HCT116 (cell line): ENCODE data around the gene CDR2L. TPM values are rescaled to one million over a fixed set of nuclear protein-coding genes. Genes with fewer than 3 reads are reported as not detected.

Experiments used
- ATAC-seq: fragments of 200-7000 bp; cut with Tn5 transposase; 2 replicates; pipeline ENCODE4 v1.9.1; 2020; ENCODE audit warnings: mild to moderate bottlenecking, moderate library complexity
- BruUV-seq: library from RNA; stranded (reverse); fragments of 400-500 nt; replicated peaks from 2 replicates; lab custom pipeline; 2021; lab: Mats Ljungman, UMichigan
- CTCF ChIA-PET: fragments of 300-600 bp; sonication (Branson Sonifier 250); formaldehyde crosslinking; loops from one replicate; lab custom pipeline; 2021; ENCODE audit warnings: antibody characterized with exemption; lab: Charles Lee
- POLR2A ChIA-PET: fragments of 300-600, 350-600 bp; sonication (Branson Sonifier 250); formaldehyde crosslinking; loops from one replicate; lab custom pipeline; 2021; ENCODE audit warnings: antibody characterized with exemption; lab: Charles Lee
- RAD21 ChIA-PET, 2 experiments: fragments of 300-600 bp; sonication (Branson Sonifier 250); formaldehyde crosslinking; loops; one replicate each; lab custom pipeline; 2023; ENCODE audit warnings: low total read pairs in 2 of 2; ENCODE audit not compliant: uncharacterized antibody in 2 of 2, unreplicated experiment in 2 of 2, low non-redundant PET in 1 of 2; lab: Charles Lee
- DNase-seq: peaks from one replicate; pipeline ENCODE4 v3.0.0-alpha.2; 2010; ENCODE audit warnings: low read depth, low spot score
- H2AFZ ChIP-seq: fragments of 200-600 bp; shearing (Covaris generic), sonication (generic); 2 replicates; pipeline ENCODE4 v1.6.1; 2017; ENCODE audit warnings: low read depth, mixed run types, mixed read lengths, antibody characterized with exemption, low read length; ENCODE audit not compliant: poor library complexity, severe bottlenecking
- H3K27ac ChIP-seq: 2 replicates; pipeline ENCODE4 v1.5.1; 2012; ENCODE audit warnings: low read depth, low read length
- H3K27me3 ChIP-seq: fragments of 200-600 bp; sonication (generic); 2 replicates; pipeline ENCODE4 v1.6.1; 2016; ENCODE audit warnings: mixed run types, low read length, mixed read lengths; ENCODE audit not compliant: insufficient read depth
- H3K36me3 ChIP-seq, 2 experiments: fragments of 200-500 bp in 1 of 2; fragments of 200-600 bp in 1 of 2; sonication (Bioruptor generic) in 1 of 2; sonication (generic) in 1 of 2; 2 replicates each; pipeline versions ENCODE4 v1.5.1 to v1.6.1; 2014 to 2016; ENCODE audit warnings: low read length in 2 of 2, inconsistent platforms in 1 of 2, mixed read lengths in 1 of 2, mixed run types in 1 of 2; ENCODE audit not compliant: insufficient read depth in 2 of 2, control insufficient read depth in 1 of 2
- H3K4me1 ChIP-seq, 2 experiments: fragments of 200-600 bp in 1 of 2; sonication (generic) in 1 of 2; 2 replicates each; pipeline versions ENCODE4 v1.5.1 to v1.6.1; 2012 to 2017; ENCODE audit warnings: low read length in 2 of 2, inconsistent platforms in 1 of 2, mild to moderate bottlenecking in 1 of 2, mixed read lengths in 1 of 2, mixed run types in 1 of 2, moderate library complexity in 1 of 2; ENCODE audit not compliant: insufficient read depth in 2 of 2, control insufficient read depth in 1 of 2
- H3K4me2 ChIP-seq: fragments of 200-600 bp; sonication (generic); 2 replicates; pipeline ENCODE4 v1.6.1; 2017; ENCODE audit warnings: mixed run types, low read length, mixed read lengths
- H3K4me3 ChIP-seq, 2 experiments: fragments of 200-600 bp in 1 of 2; sonication (generic) in 1 of 2; replicated peaks in 1 of 2; 2 replicates each; pipeline ENCODE4 v1.5.1; 2011 to 2016; ENCODE audit warnings: low read length in 2 of 2, control low read depth in 1 of 2, low read depth in 1 of 2, mild to moderate bottlenecking in 1 of 2, mixed read lengths in 1 of 2, mixed run types in 1 of 2
- H3K79me2 ChIP-seq: fragments of 200-600 bp; sonication (generic); 2 replicates; pipeline ENCODE4 v1.6.1; 2017; ENCODE audit warnings: mild to moderate bottlenecking, mixed run types, low read length, moderate library complexity, mixed read lengths; ENCODE audit not compliant: insufficient read depth
- H3K9ac ChIP-seq: fragments of 200-600 bp; sonication (generic); 2 replicates; pipeline ENCODE4 v1.6.1; 2016; ENCODE audit warnings: low read length, mixed read lengths
- H3K9me2 ChIP-seq: fragments of 200-600 bp; sonication (generic), shearing (Covaris generic); 2 replicates; pipeline ENCODE4 v1.6.1; 2017; ENCODE audit warnings: mixed run types, mild to moderate bottlenecking, moderate library complexity; ENCODE audit not compliant: insufficient read depth
- H3K9me3 ChIP-seq, 2 experiments: fragments of 200-500 bp in 1 of 2; fragments of 200-600 bp in 1 of 2; sonication (Bioruptor generic) in 1 of 2; sonication (generic) in 1 of 2; 2 replicates each; pipeline ENCODE4 v1.6.1; 2014 to 2017; ENCODE audit warnings: low read length in 2 of 2, mixed read lengths in 2 of 2, inconsistent platforms in 1 of 2, low read depth in 1 of 2, mild to moderate bottlenecking in 1 of 2, mixed run types in 1 of 2, moderate library complexity in 1 of 2; ENCODE audit not compliant: control insufficient read depth in 1 of 2, insufficient read depth in 1 of 2
- H4K20me1 ChIP-seq: fragments of 200-600 bp; sonication (generic), shearing (Covaris generic); 2 replicates; pipeline ENCODE4 v1.6.1; 2017; ENCODE audit warnings: mixed run types, mild to moderate bottlenecking, moderate library complexity; ENCODE audit not compliant: insufficient read depth
- CBX3 ChIP-seq: IDR thresholded peaks from 2 replicates; pipeline ENCODE4 v1.6.1; 2012; ENCODE audit warnings: low read depth
- CEBPB ChIP-seq: IDR thresholded peaks from 2 replicates; pipeline ENCODE4 v1.6.1; 2012; ENCODE audit warnings: low read depth
- EGR1 ChIP-seq: IDR thresholded peaks from 2 replicates; pipeline ENCODE4 v1.6.1; 2012; ENCODE audit warnings: low read depth
- ELF1 ChIP-seq: IDR thresholded peaks from 2 replicates; pipeline ENCODE4 v1.6.1; 2012; ENCODE audit warnings: low read depth, borderline replicate concordance
- EZH2 ChIP-seq: fragments of 200-600 bp; sonication (generic); IDR thresholded peaks from 2 replicates; pipeline ENCODE4 v1.6.1; 2017; ENCODE audit warnings: antibody characterized with exemption, mixed run types
- EZH2phosphoT487 ChIP-seq: fragments of 200-600 bp; IDR thresholded peaks from 2 replicates; pipeline ENCODE4 v1.6.1; 2018; ENCODE audit warnings: antibody characterized with exemption, borderline replicate concordance
- JUND ChIP-seq: IDR thresholded peaks from 2 replicates; pipeline ENCODE4 v1.6.1; 2012
- POLR2A ChIP-seq: IDR thresholded peaks from 2 replicates; pipeline ENCODE4 v1.7.0; 2011; ENCODE audit warnings: borderline replicate concordance; ENCODE audit not compliant: insufficient read depth, insufficient read length; ENCODE audit errors: extremely low read depth
- POLR2AphosphoS5 ChIP-seq: IDR thresholded peaks from 2 replicates; pipeline ENCODE4 v1.6.1; 2011; ENCODE audit warnings: mild to moderate bottlenecking, low read depth, low read length, moderate library complexity
- RAD21 ChIP-seq: IDR thresholded peaks from 2 replicates; pipeline ENCODE4 v1.6.1; 2012; ENCODE audit warnings: low read depth, mild to moderate bottlenecking
- SIN3A ChIP-seq: IDR thresholded peaks from 2 replicates; pipeline ENCODE4 v1.6.1; 2012; ENCODE audit warnings: low read depth
- SP1 ChIP-seq: IDR thresholded peaks from 2 replicates; pipeline ENCODE4 v1.6.1; 2012; ENCODE audit warnings: low read depth
- SRF ChIP-seq: IDR thresholded peaks from 2 replicates; pipeline ENCODE4 v1.6.1; 2012; ENCODE audit warnings: low read depth
- TCF7L2 ChIP-seq: IDR thresholded peaks from 2 replicates; pipeline ENCODE4 v1.7.0; 2011; ENCODE audit warnings: borderline replicate concordance, inconsistent platforms; ENCODE audit not compliant: insufficient read depth, insufficient read length; ENCODE audit errors: extremely low read depth
- YY1 ChIP-seq: IDR thresholded peaks from 2 replicates; pipeline ENCODE4 v1.6.1; 2011; ENCODE audit warnings: low read length, low read depth, moderate library complexity, mild to moderate bottlenecking; ENCODE audit not compliant: insufficient replicate concordance; ENCODE audit errors: extremely low read depth
- ZFX ChIP-seq: fragments of 450-650 bp; IDR thresholded peaks from 2 replicates; pipeline ENCODE4 v1.6.1; 2017
- ZNF274 ChIP-seq: fragments of 200-500 bp; sonication (Bioruptor generic); IDR thresholded peaks from 2 replicates; pipeline ENCODE4 v1.6.1; 2014; ENCODE audit warnings: mild to moderate bottlenecking, low read depth, low read length, inconsistent platforms
- intact Hi-C: fragments of 100-400 bp; cut with micrococcal nuclease; formaldehyde crosslinking; loops from 2 replicates; pipeline ENCODE4 v1.10.0; 2022
- total RNA-seq: library from RNA; stranded (reverse); gene quantifications from one replicate; pipeline ENCODE4 v1.2.1, GENCODE V29; 2021; ENCODE audit not compliant: unreplicated experiment
- TF ChIP-seq, protein P1 (sequence below): IDR thresholded peaks from 2 replicates; pipeline ENCODE4 v1.6.1; 2012; ENCODE audit warnings: low read depth
- TF ChIP-seq, protein P2 (sequence below): IDR thresholded peaks from 2 replicates; pipeline ENCODE4 v1.6.1; 2012
- TF ChIP-seq, protein P3 (sequence below): IDR thresholded peaks from 2 replicates; pipeline ENCODE4 v1.6.1; 2012

Gene CDR2L
- total RNA-seq, 1 experiment from 2014 or later: 26.5 TPM

DNA sequence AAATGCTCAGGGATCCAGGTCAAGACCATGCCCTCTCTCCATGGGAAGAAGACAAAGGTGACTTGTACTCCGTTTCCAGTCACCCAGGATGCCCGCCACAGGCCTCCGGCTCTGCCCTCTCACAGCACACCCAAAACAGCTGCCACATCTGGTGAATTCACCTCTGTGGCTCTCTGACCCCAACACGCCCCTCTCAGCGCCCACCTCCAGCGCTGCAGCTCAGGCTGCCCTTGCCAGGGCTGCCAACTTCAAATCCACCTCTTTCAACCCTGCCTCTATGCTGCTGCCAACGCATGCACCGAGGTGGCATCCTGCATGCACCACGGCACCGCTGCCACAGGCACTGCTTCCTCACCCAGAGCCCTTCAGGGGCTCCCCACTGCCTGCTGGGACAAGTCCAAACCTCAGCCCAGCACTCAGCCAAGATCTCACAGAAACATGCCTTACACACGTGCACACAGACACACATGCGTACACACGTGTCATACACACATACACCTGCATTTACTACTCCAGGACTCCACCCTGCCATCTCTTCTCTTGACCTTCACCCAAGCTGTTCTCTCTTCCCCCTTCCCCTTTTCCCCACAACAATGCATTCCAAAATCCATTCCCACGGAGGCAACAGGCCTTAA is 22.3 kb upstream of the CDR2L start:
- intact Hi-C loops: loop anchor here (5.0 kb wide), 1 partner anchor 67 kb away; no protein-coding TSS in a partner anchor
- no peaks in the 10 kb centered on the region for H4K20me1 ChIP-seq
- H3K9me2 ChIP-seq: no peaks in the 10 kb centered on the region
- TF ChIP-seq YY1: no peak
- no peak for TF ChIP-seq TCF7L2
- TF ChIP-seq ZFX: no peak
- TF ChIP-seq, protein P1, sequence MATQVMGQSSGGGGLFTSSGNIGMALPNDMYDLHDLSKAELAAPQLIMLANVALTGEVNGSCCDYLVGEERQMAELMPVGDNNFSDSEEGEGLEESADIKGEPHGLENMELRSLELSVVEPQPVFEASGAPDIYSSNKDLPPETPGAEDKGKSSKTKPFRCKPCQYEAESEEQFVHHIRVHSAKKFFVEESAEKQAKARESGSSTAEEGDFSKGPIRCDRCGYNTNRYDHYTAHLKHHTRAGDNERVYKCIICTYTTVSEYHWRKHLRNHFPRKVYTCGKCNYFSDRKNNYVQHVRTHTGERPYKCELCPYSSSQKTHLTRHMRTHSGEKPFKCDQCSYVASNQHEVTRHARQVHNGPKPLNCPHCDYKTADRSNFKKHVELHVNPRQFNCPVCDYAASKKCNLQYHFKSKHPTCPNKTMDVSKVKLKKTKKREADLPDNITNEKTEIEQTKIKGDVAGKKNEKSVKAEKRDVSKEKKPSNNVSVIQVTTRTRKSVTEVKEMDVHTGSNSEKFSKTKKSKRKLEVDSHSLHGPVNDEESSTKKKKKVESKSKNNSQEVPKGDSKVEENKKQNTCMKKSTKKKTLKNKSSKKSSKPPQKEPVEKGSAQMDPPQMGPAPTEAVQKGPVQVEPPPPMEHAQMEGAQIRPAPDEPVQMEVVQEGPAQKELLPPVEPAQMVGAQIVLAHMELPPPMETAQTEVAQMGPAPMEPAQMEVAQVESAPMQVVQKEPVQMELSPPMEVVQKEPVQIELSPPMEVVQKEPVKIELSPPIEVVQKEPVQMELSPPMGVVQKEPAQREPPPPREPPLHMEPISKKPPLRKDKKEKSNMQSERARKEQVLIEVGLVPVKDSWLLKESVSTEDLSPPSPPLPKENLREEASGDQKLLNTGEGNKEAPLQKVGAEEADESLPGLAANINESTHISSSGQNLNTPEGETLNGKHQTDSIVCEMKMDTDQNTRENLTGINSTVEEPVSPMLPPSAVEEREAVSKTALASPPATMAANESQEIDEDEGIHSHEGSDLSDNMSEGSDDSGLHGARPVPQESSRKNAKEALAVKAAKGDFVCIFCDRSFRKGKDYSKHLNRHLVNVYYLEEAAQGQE: no peak
- no peak for TF ChIP-seq POLR2AphosphoS5
- TF ChIP-seq ZNF274: no peak
- TF ChIP-seq ELF1: no peak
- TF ChIP-seq, protein P2, sequence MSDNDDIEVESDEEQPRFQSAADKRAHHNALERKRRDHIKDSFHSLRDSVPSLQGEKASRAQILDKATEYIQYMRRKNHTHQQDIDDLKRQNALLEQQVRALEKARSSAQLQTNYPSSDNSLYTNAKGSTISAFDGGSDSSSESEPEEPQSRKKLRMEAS: no peak
- TF ChIP-seq, protein P3, sequence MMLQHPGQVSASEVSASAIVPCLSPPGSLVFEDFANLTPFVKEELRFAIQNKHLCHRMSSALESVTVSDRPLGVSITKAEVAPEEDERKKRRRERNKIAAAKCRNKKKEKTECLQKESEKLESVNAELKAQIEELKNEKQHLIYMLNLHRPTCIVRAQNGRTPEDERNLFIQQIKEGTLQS: no peak
- no peak for TF ChIP-seq CBX3
- TF ChIP-seq SIN3A: no peak
- TF ChIP-seq EGR1: no peak
- TF ChIP-seq CEBPB: no peak
- TF ChIP-seq SP1: no peak
- TF ChIP-seq SRF: no peak
- TF ChIP-seq EZH2: no peak
- TF ChIP-seq POLR2A: no peak
- no peak for TF ChIP-seq JUND
- TF ChIP-seq RAD21: no peak
- TF ChIP-seq EZH2phosphoT487: no peak
- BruUV-seq: no TSS peak
- H3K4me1 ChIP-seq: peaks cover 28 to 34% of the 10 kb centered on the region in 2 experiments
- H3K36me3 ChIP-seq: no peaks in the 10 kb centered on the region
- ATAC-seq: no peak
- no peak overlapping the region for H2AFZ ChIP-seq
- ChIA-PET CTCF (no interaction called here), RAD21 (interaction anchor here in 1 of 2 experiments (0.6 kb wide), 1 partner anchor 238 kb away, joined by 3 read pairs; no protein-coding TSS in a partner anchor), POLR2A (interaction anchor here (1.1 kb wide), 1 partner anchor 166 kb away, joined by 3 read pairs; the partner anchor contains the start of gene NT5C)
- no peak overlapping the region for H3K27ac ChIP-seq
- no peaks in the 10 kb centered on the region for H3K79me2 ChIP-seq
- H3K4me2 ChIP-seq: no peak overlapping the region
- no peaks in the 10 kb centered on the region for H3K27me3 ChIP-seq
- no peak overlapping the region for H3K4me3 ChIP-seq
- H3K9ac ChIP-seq: no peak overlapping the region
- DNase-seq: no peak
- H3K9me3 ChIP-seq: no peaks in the 10 kb centered on the region
